HG03025 (cell line): ENCODE measurements around the gene MRAS.

Source experiments
- ATAC-seq: cut with Tn5 transposase; IDR thresholded peaks from one replicate; pipeline ENCODE4 v1.9.1; 2021; ENCODE audit warnings: mild to moderate bottlenecking, moderate library complexity; ENCODE audit not compliant: unreplicated experiment, low FRiP score

The MRAS gene

GRCh38 chr3:138347960-138348753, at the start of gene MRAS:
TSS of gene MRAS (plus strand) at chr3:138348579. CDS start at chr3:138372884, 24,305 bp downstream.
- ATAC-seq, result no peak

GRCh38 chr3:138300647-138301046, 47.7 kb upstream of the MRAS start:
- ATAC-seq, result no peak

- no peak for ATAC-seq
Measured at GRCh38 chr3:138303474-138303873, 44.9 kb upstream of the MRAS start.

- ATAC-seq, result no peak
Measured at GRCh38 chr3:138307899-138308298, 40.5 kb upstream of the MRAS start.

- ATAC-seq, result no peak
Measured at GRCh38 chr3:138308783-138309182, 39.6 kb upstream of the MRAS start.

GRCh38 chr3:138310494-138310893, 37.9 kb upstream of the MRAS start:
- ATAC-seq, result no peak

- no peak for ATAC-seq
Measured at GRCh38 chr3:138314751-138315150, 33.6 kb upstream of the MRAS start.

- ATAC-seq, result no peak
Measured at GRCh38 chr3:138317687-138318086, 30.7 kb upstream of the MRAS start.

- ATAC-seq, result no peak
Measured at GRCh38 chr3:138323971-138324370, 24.4 kb upstream of the MRAS start.

- ATAC-seq, result no peak
Measured at GRCh38 chr3:138325990-138326389, 22.4 kb upstream of the MRAS start.

- no peak for ATAC-seq
Measured at GRCh38 chr3:138326866-138327595, 21.3 kb upstream of the MRAS start.

- no peak for ATAC-seq
Measured at GRCh38 chr3:138327831-138328230, 20.5 kb upstream of the MRAS start.

- no peak for ATAC-seq
Measured at GRCh38 chr3:138328341-138328740, 20.0 kb upstream of the MRAS start.

- peak; percentile 60 for ATAC-seq
Measured at GRCh38 chr3:138329127-138329983, 19.0 kb upstream of the MRAS start, which contains the start of gene NME9. TSS of gene NME9 (minus strand) at chr3:138329851. CDS start at chr3:138329335, 516 bp downstream.

GRCh38 chr3:138329984-138330293, 18.4 kb upstream of the MRAS start:
- no peak for ATAC-seq

GRCh38 chr3:138331143-138331894, 17.1 kb upstream of the MRAS start:
- ATAC-seq, result no peak

GRCh38 chr3:138332472-138333073, 15.8 kb upstream of the MRAS start:
- ATAC-seq, result no peak

GRCh38 chr3:138334608-138335007, 13.8 kb upstream of the MRAS start:
- no peak for ATAC-seq

- no peak for ATAC-seq
Measured at GRCh38 chr3:138336454-138336999, 11.9 kb upstream of the MRAS start.

GRCh38 chr3:138338244-138338643, 10.1 kb upstream of the MRAS start:
- ATAC-seq, result no peak
